GM03348 (cell line): ENCODE measurements around the gene C14orf93.
"Not testable (repeated sequence)": the region's sequence is repeated elsewhere in the genome, so short reads cannot be mapped to it uniquely, and the experiment has no call there.

Source experiments
- DNase-seq: peaks from one replicate; pipeline ENCODE4 v3.0.0; 2012; ENCODE audit warnings: low spot score

Gene C14orf93

GRCh38 chr14:22973217-22974032, 36.5 kb downstream of the C14orf93 start:
- peak; percentile 69 for DNase-seq

- DNase-seq, result no peak
These were observed 37.5 kb downstream of the C14orf93 start for GRCh38 chr14:22972313-22972930.

- no peak for DNase-seq
These were observed 38.8 kb downstream of the C14orf93 start for GRCh38 chr14:22971152-22971551.

DNA sequence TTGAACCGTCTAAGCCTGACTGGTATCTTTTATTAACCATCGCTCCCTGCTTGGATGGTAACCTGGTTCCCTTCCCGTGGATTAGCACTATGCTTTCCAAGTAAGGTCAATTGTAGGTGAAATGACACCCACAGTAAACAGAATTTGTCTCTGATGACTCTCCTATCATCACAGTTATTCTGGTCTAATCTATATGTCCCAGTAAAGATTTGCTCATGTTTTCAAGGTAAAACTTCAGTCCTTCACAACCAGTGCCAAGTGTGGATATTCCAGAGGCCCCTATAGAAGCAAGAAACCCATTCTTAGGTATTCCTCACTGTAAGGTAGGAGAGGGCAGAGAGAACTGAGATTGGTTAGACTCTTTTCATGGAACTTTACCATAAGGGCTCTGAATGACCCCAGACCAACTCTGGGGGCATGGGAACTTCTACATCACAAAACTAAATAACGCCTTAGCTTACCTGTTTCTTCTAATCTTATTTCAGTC, 43.1 kb downstream of the C14orf93 start:
- DNase-seq, result no peak

DNA sequence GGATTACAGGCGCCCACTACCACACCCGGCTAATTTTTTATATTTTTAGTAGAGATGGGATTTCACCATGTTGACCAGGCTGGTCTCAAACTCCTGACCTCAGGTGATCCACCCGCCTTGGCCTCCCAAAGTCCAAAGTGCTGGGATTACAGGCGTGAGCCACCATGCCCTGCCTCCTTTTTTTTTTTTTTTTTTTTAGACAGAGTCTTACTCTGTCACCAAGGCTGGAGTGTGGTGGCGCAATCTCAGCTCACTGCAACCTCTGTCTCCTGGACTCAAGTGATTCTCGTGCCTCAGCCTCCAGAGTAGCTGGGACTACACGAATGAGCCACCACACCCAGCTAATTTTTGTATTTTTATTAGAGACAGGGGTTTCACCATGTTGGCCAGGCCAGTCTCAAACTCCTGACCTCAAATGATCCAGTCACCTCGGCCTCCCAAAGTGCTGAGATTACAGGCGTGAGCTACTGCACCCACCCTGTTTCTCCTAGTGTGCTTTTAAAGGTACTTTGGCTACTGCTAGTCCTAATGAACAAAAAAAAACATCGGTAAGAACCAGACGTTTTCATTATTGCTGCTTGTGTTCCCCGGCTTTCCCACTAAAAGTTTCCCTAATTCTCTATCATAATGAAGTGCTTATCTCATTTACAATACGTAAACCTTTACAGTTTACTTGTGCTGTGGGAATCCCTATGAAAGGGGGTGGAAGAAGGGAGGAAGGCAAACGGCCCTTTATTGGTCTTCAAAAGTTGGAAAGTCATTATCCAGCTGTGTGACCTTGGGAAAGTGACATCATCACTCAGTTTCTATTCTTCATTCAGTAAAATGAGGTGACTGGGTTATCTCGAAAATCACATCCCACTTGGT, 43.8 kb downstream of the C14orf93 start:
- DNase-seq, result not testable (repeated sequence)

- DNase-seq, result no peak
These were observed 47.8 kb downstream of the C14orf93 start for GRCh38 chr14:22962061-22962676.

- no peak for DNase-seq
These were observed 54.0 kb downstream of the C14orf93 start for GRCh38 chr14:22955702-22956569.

DNA sequence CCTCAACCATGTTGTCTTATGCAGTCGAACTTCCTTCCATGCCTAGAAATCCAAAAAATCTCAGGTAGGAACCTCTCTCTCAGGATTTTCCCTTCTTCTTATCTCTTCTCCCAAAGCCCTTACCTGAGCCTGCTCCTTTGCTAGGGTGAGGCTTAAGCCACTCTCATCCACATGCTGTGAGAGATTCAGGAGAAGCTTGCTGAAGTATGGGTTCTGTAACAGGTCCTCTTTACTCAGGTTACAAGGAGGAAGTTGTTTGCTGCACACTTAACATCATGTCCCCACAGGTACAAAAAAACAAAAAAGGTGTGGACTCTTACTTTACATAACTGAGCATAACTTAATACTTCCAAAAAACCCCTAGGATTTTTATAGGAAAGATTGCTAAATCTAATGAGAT, 57.5 kb downstream of the C14orf93 start:
- no peak for DNase-seq

- not testable (repeated sequence) for DNase-seq
These were observed 58.1 kb downstream of the C14orf93 start for GRCh38 chr14:22951795-22952194.

GRCh38 chr14:22945642-22946041, 64.3 kb downstream of the C14orf93 start:
- no peak for DNase-seq

GRCh38 chr14:22939684-22940083, 70.3 kb downstream of the C14orf93 start:
- no peak for DNase-seq
